WTC11 (cell line): ENCODE results near the gene NAXE.

Source experiments
- CBFB ChIP-seq: sonication (generic); formaldehyde crosslinking; IDR thresholded peaks from 2 replicates; pipeline ENCODE4 v1.8.1; 2022; ENCODE audit warnings: mild to moderate bottlenecking, low read depth, missing genetic modification reagents
- CREB1 ChIP-seq: sonication (generic); formaldehyde crosslinking; IDR thresholded peaks from 2 replicates; pipeline ENCODE4 v1.8.0; 2023; ENCODE audit warnings: mild to moderate bottlenecking, missing genetic modification reagents
- E2F5 ChIP-seq: sonication (generic); formaldehyde crosslinking; IDR thresholded peaks from 2 replicates; pipeline ENCODE4 v1.8.1; 2022; ENCODE audit warnings: mild to moderate bottlenecking, moderate library complexity, missing genetic modification reagents
- ESRRA ChIP-seq: sonication (generic); formaldehyde crosslinking; IDR thresholded peaks from 2 replicates; pipeline ENCODE4 v1.8.1; 2022; ENCODE audit warnings: mild to moderate bottlenecking, missing genetic modification reagents, borderline replicate concordance
- NFYB ChIP-seq: sonication (generic); formaldehyde crosslinking; conservative IDR thresholded peaks from 2 replicates; pipeline ENCODE4 v1.8.0; 2022; ENCODE audit warnings: low read depth, missing genetic modification reagents
- RELA ChIP-seq: sonication (generic); formaldehyde crosslinking; IDR thresholded peaks from 2 replicates; pipeline ENCODE4 v1.8.1; 2022; ENCODE audit warnings: missing genetic modification reagents, mild to moderate bottlenecking, borderline replicate concordance
- SMAD4 ChIP-seq: sonication (generic); formaldehyde crosslinking; IDR thresholded peaks from 2 replicates; pipeline ENCODE4 v1.8.0; 2022; ENCODE audit warnings: mild to moderate bottlenecking, missing genetic modification reagents
- SP1 ChIP-seq: sonication (generic); formaldehyde crosslinking; conservative IDR thresholded peaks from 2 replicates; pipeline ENCODE4 v1.8.1; 2022; ENCODE audit warnings: missing genetic modification reagents
- USF1 ChIP-seq: sonication (generic); formaldehyde crosslinking; IDR thresholded peaks from 2 replicates; pipeline ENCODE4 v1.8.0; 2022; ENCODE audit warnings: mild to moderate bottlenecking, missing genetic modification reagents
- ZNF121 ChIP-seq: sonication (generic); formaldehyde crosslinking; IDR thresholded peaks from 2 replicates; pipeline ENCODE4 v1.8.0; 2023; ENCODE audit warnings: missing genetic modification reagents
- ZNF317 ChIP-seq: sonication (generic); formaldehyde crosslinking; IDR thresholded peaks from 2 replicates; pipeline ENCODE4 v1.8.1; 2023; ENCODE audit warnings: low read depth, mild to moderate bottlenecking, moderate library complexity, missing genetic modification reagents, borderline replicate concordance
- ZNF416 ChIP-seq: fragments of 250-450 bp; sonication (Bioruptor Pico); IDR thresholded peaks from 2 replicates; pipeline ENCODE4 v1.9.0; 2021; ENCODE audit warnings: mild to moderate bottlenecking, inconsistent platforms
- TF ChIP-seq, protein P1 (sequence below): fragments of 200-600 bp; IDR thresholded peaks from 2 replicates; pipeline ENCODE4 v1.8.0; 2022; ENCODE audit warnings: antibody characterized with exemption

DNA sequence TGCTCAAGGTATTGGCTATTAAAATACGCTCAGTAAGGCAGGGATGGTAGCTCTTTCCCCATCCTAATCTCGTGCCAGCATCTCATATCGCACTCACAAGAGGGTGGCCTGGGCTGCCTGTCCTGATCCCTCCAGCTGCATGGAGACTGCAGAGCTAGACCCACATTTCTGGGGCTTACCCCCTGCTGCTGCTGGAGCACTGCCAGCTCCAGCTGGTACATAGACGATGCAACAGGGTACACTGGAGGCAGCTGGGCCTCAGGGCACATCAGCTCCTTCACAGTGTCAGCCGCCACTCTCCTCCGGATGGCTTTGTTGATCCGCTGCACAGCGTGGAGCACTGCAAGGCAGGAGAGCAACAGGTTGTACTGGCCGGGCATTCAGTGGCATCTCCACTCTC, 35.2 kb upstream of the NAXE start:
- TF ChIP-seq, protein P1, sequence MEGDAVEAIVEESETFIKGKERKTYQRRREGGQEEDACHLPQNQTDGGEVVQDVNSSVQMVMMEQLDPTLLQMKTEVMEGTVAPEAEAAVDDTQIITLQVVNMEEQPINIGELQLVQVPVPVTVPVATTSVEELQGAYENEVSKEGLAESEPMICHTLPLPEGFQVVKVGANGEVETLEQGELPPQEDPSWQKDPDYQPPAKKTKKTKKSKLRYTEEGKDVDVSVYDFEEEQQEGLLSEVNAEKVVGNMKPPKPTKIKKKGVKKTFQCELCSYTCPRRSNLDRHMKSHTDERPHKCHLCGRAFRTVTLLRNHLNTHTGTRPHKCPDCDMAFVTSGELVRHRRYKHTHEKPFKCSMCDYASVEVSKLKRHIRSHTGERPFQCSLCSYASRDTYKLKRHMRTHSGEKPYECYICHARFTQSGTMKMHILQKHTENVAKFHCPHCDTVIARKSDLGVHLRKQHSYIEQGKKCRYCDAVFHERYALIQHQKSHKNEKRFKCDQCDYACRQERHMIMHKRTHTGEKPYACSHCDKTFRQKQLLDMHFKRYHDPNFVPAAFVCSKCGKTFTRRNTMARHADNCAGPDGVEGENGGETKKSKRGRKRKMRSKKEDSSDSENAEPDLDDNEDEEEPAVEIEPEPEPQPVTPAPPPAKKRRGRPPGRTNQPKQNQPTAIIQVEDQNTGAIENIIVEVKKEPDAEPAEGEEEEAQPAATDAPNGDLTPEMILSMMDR, result no peak
- no peak for TF ChIP-seq RELA (CRISPR knock-in tag)
- no peak for TF ChIP-seq ZNF317
- no peak for TF ChIP-seq ZNF121 (CRISPR knock-in tag)
- no peak for TF ChIP-seq CBFB (CRISPR knock-in tag)
- no peak for TF ChIP-seq CREB1 (CRISPR knock-in tag)
- no peak for TF ChIP-seq SMAD4 (CRISPR knock-in tag)
- no peak for TF ChIP-seq ESRRA (CRISPR knock-in tag)
- TF ChIP-seq SP1 (CRISPR knock-in tag), result no peak
- no peak for TF ChIP-seq USF1
- TF ChIP-seq ZNF416 (CRISPR knock-in tag), result no peak
- no peak for TF ChIP-seq E2F5 (CRISPR knock-in tag)
- no peak for TF ChIP-seq NFYB (CRISPR knock-in tag)
